ENCODE measurements around the gene KCNJ6.

The KCNJ6 gene

DNA sequence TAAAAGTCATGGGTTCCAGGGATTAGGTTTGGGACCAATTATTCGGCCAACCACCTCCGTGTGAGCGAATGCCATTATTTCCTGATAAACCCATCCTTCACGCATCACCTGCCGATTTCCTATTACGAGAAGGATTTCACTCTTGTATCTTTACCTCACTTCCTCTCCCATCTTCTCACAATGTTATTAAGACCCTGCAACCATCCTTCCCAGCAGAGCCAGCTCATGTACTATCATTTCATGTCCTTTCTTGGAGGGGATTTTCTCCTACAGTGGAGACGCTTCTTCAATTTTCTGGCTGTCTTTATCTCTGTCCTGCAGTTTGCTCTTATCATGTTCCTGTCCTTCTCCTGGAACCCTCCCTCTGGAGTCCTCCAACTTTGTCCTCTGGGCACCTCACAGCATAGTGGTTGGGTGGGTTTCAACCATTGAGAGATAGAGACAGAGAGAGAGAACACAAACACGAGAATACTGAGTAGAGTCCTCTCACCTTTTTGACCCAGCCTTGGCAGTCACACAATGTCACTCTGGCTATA lies 357.5 kb downstream of the KCNJ6 start:
- H3K4me2 ChIP-seq (ENCODE audit: low read depth, low read length, poor library complexity, severe bottlenecking): no peak overlapping the region
- H4K20me1 ChIP-seq (ENCODE audit: low read depth, low read length): no peaks in the 10 kb centered on the region
- H3K9me3 ChIP-seq (ENCODE audit: insufficient read depth, low read length): no peaks in the 10 kb centered on the region
- TF ChIP-seq, protein P1, sequence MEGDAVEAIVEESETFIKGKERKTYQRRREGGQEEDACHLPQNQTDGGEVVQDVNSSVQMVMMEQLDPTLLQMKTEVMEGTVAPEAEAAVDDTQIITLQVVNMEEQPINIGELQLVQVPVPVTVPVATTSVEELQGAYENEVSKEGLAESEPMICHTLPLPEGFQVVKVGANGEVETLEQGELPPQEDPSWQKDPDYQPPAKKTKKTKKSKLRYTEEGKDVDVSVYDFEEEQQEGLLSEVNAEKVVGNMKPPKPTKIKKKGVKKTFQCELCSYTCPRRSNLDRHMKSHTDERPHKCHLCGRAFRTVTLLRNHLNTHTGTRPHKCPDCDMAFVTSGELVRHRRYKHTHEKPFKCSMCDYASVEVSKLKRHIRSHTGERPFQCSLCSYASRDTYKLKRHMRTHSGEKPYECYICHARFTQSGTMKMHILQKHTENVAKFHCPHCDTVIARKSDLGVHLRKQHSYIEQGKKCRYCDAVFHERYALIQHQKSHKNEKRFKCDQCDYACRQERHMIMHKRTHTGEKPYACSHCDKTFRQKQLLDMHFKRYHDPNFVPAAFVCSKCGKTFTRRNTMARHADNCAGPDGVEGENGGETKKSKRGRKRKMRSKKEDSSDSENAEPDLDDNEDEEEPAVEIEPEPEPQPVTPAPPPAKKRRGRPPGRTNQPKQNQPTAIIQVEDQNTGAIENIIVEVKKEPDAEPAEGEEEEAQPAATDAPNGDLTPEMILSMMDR (IDR thresholded peaks at IDR 0.05; ENCODE audit: insufficient read depth, low read length, poor library complexity, severe bottlenecking): no peak
- no peak for TF ChIP-seq EZH2phosphoT487 (conservative IDR thresholded peaks at IDR 0.05; ENCODE audit: low read length)
- no peak overlapping the region for H3K27ac ChIP-seq (ENCODE audit: low read depth, low read length)
- H3K27me3 ChIP-seq (ENCODE audit: low read length): no peaks in the 10 kb centered on the region
- H3K36me3 ChIP-seq (ENCODE audit: low read length): no peaks in the 10 kb centered on the region
- H3F3A ChIP-seq (ENCODE audit: insufficient read depth): no peaks in the 10 kb centered on the region
- no peaks in the 10 kb centered on the region for H3K9me2 ChIP-seq (replicated peaks; ENCODE audit: insufficient read depth, low read length)
- H2AFZ ChIP-seq (ENCODE audit: low read depth, low read length, severe bottlenecking): no peak overlapping the region
- H3K4me3 ChIP-seq (ENCODE audit: insufficient read depth, low read length, poor library complexity, severe bottlenecking): no peak overlapping the region
- no peak overlapping the region for H3K9ac ChIP-seq (ENCODE audit: low read length)
- no peaks in the 10 kb centered on the region for H3K79me2 ChIP-seq (ENCODE audit: insufficient read depth, low read length)

All from SU-DHL-6 (cell line).